GM12873 (cell line): ENCODE measurements around the gene MAPKAPK2.

Experiments used
- CTCF ChIP-seq: IDR thresholded peaks from 2 replicates; pipeline ENCODE4 v1.5.1; 2012; ENCODE audit warnings: low read depth, mild to moderate bottlenecking, moderate library complexity, low read length, control low read depth; ENCODE audit not compliant: insufficient read depth; ENCODE audit errors: missing control alignments

Gene MAPKAPK2

GRCh38 chr1:206734499-206735142 is 49.9 kb downstream of the MAPKAPK2 start:
- TF ChIP-seq CTCF = peak; percentile 98

GRCh38 chr1:206735553-206736031 is 50.9 kb downstream of the MAPKAPK2 start:
- TF ChIP-seq CTCF = no peak

GRCh38 chr1:206736878-206737728 is 52.4 kb downstream of the MAPKAPK2 start:
- TF ChIP-seq CTCF = no peak

- no peak for TF ChIP-seq CTCF
Measured at GRCh38 chr1:206737729-206738201, 53.1 kb downstream of the MAPKAPK2 start.

GRCh38 chr1:206738370-206739366 is 54.0 kb downstream of the MAPKAPK2 start:
- peak; percentile 44 for TF ChIP-seq CTCF

GRCh38 chr1:206739411-206740076 is 54.8 kb downstream of the MAPKAPK2 start:
- TF ChIP-seq CTCF = no peak
